H1 (cell line): ENCODE results near the gene PDLIM4. TPM values are rescaled to one million over a fixed set of nuclear protein-coding genes. Genes with fewer than 3 reads are reported as not detected.

ENCODE experiments used
- CTCF ChIA-PET: fragments of 300-600 bp; sonication (Branson Sonifier 250); formaldehyde crosslinking; loops from one replicate; lab custom pipeline; 2021; ENCODE audit not compliant: partially characterized antibody; lab: Charles Lee
- POLR2A ChIA-PET: fragments of 300-600 bp; sonication (Branson Sonifier 250); formaldehyde crosslinking; loops from one replicate; lab custom pipeline; 2021; ENCODE audit warnings: inconsistent platforms; ENCODE audit not compliant: partially characterized antibody; lab: Charles Lee
- DNase-seq, 2 experiments: peaks; one replicate each; pipeline versions ENCODE4 v3.0.0 to v3.0.0-alpha.2; 2010 to 2022; ENCODE audit warnings: low spot score in 2 of 2, low read depth in 1 of 2, mixed read lengths in 1 of 2
- FAIRE-seq: peaks from 2 replicates; lab custom pipeline; 2011; peaks lifted over from hg19 to GRCh38; lab: Jason Lieb, UNC
- H2AFZ ChIP-seq: 2 replicates; pipeline ENCODE4 v1.8.1; 2012; ENCODE audit warnings: low read length, inconsistent platforms
- H2AK5ac ChIP-seq: 2 replicates; pipeline ENCODE4 v1.6.1; 2013; ENCODE audit warnings: low read depth, low read length
- H2BK120ac ChIP-seq: replicated peaks from 2 replicates; pipeline ENCODE3; 2013; ENCODE audit warnings: low read depth, low read length, inconsistent platforms
- H2BK12ac ChIP-seq: 2 replicates; pipeline ENCODE4 v1.6.1; 2013; ENCODE audit warnings: low read depth, low read length
- H2BK15ac ChIP-seq: 2 replicates; pipeline ENCODE4 v1.6.1; 2013; ENCODE audit warnings: low read length
- H2BK20ac ChIP-seq: 2 replicates; pipeline ENCODE4 v1.6.1; 2013; ENCODE audit warnings: low read length
- H2BK5ac ChIP-seq: 2 replicates; pipeline ENCODE4 v1.6.1; 2013; ENCODE audit warnings: low read depth, low read length
- H3K14ac ChIP-seq: 2 replicates; pipeline ENCODE4 v1.6.1; 2013; ENCODE audit warnings: inconsistent platforms; ENCODE audit not compliant: insufficient read length
- H3K18ac ChIP-seq: 2 replicates; pipeline ENCODE4 v1.6.1; 2013; ENCODE audit warnings: low read length; ENCODE audit errors: extremely low read depth
- H3K23ac ChIP-seq: 2 replicates; pipeline ENCODE4 v1.6.1; 2013; ENCODE audit warnings: inconsistent platforms; ENCODE audit not compliant: insufficient read length
- H3K23me2 ChIP-seq: 2 replicates; pipeline ENCODE4 v1.6.1; 2013; ENCODE audit warnings: low read depth, low read length
- H3K27ac ChIP-seq: 2 replicates; pipeline ENCODE4 v1.6.1; 2011; ENCODE audit warnings: low read depth, low read length, inconsistent platforms
- H3K27me3 ChIP-seq, 4 experiments: replicated peaks in 1 of 4; 1 replicate in 1 of 4; 2 replicates in 3 of 4; pipeline versions ENCODE4 v1.6.1 to v1.8.1; 2011 to 2013; ENCODE audit warnings: low read length in 3 of 4, mild to moderate bottlenecking in 3 of 4, inconsistent platforms in 2 of 4, mixed read lengths in 2 of 4, moderate library complexity in 1 of 4; ENCODE audit not compliant: control insufficient read depth in 3 of 4, insufficient read depth in 3 of 4; ENCODE audit errors: extremely low read depth in 1 of 4
- H3K36me3 ChIP-seq, 4 experiments: 2 replicates each; pipeline versions ENCODE4 v1.6.1 to v1.8.1; 2011 to 2013; ENCODE audit warnings: mild to moderate bottlenecking in 4 of 4, low read length in 3 of 4, moderate library complexity in 2 of 4, control low read depth in 1 of 4, inconsistent platforms in 1 of 4; ENCODE audit not compliant: insufficient read depth in 4 of 4, control insufficient read depth in 2 of 4
- H3K4ac ChIP-seq: replicated peaks from 2 replicates; pipeline ENCODE3; 2013; ENCODE audit warnings: low read length, low read depth, mixed read lengths, inconsistent platforms; ENCODE audit not compliant: insufficient read length
- H3K4me1 ChIP-seq, 4 experiments: replicated peaks in 1 of 4; 1 replicate in 1 of 4; 2 replicates in 3 of 4; pipeline versions ENCODE4 v1.6.1 to v1.8.1; 2011 to 2013; ENCODE audit warnings: low read length in 3 of 4, inconsistent platforms in 2 of 4, mixed read lengths in 1 of 4; ENCODE audit not compliant: insufficient read depth in 4 of 4, control insufficient read depth in 3 of 4
- H3K4me2 ChIP-seq, 2 experiments: 2 replicates each; pipeline versions ENCODE4 v1.6.1 to v1.8.1; 2011 to 2013; ENCODE audit warnings: low read depth in 2 of 2, low read length in 2 of 2, control low read depth in 1 of 2, inconsistent platforms in 1 of 2, mild to moderate bottlenecking in 1 of 2; ENCODE audit not compliant: insufficient read depth in 1 of 2
- H3K4me3 ChIP-seq, 4 experiments: fragments of 200-600, 300-600 bp in 1 of 4; sonication (generic), shearing (Covaris generic), sonication (Bioruptor Twin) in 1 of 4; 2 replicates each; pipeline versions ENCODE4 v1.5.1 to v1.8.1; 2011 to 2016; ENCODE audit warnings: low read length in 4 of 4, low read depth in 3 of 4, control low read depth in 2 of 4, inconsistent platforms in 2 of 4, mild to moderate bottlenecking in 2 of 4, mixed read lengths in 1 of 4, moderate library complexity in 1 of 4; ENCODE audit not compliant: insufficient read depth in 2 of 4; ENCODE audit errors: extremely low read depth in 1 of 4
- H3K56ac ChIP-seq: replicated peaks from 2 replicates; pipeline ENCODE3; 2013; ENCODE audit warnings: low read depth, mild to moderate bottlenecking, mixed read lengths, low read length, inconsistent platforms; ENCODE audit not compliant: insufficient read length
- H3K79me1 ChIP-seq: 2 replicates; pipeline ENCODE4 v1.6.1; 2013; ENCODE audit warnings: low read depth, low read length, control low read depth
- H3K79me2 ChIP-seq, 2 experiments: 2 replicates each; pipeline versions ENCODE4 v1.6.1 to v1.8.1; 2012 to 2013; ENCODE audit warnings: low read length in 2 of 2, mild to moderate bottlenecking in 2 of 2, inconsistent platforms in 1 of 2; ENCODE audit not compliant: insufficient read depth in 2 of 2, control insufficient read depth in 1 of 2
- H3K9ac ChIP-seq, 4 experiments: replicated peaks in 1 of 4; 1 replicate in 1 of 4; 2 replicates in 3 of 4; pipeline versions ENCODE4 v1.6.1 to v1.8.1; 2011 to 2013; ENCODE audit warnings: low read depth in 3 of 4, low read length in 3 of 4, control low read depth in 2 of 4, mild to moderate bottlenecking in 2 of 4, moderate library complexity in 2 of 4, inconsistent platforms in 1 of 4; ENCODE audit errors: extremely low read depth in 1 of 4
- H3K9me3 ChIP-seq, 2 experiments: 2 replicates each; pipeline versions ENCODE4 v1.6.1 to v1.8.1; 2012 to 2013; ENCODE audit warnings: mild to moderate bottlenecking in 2 of 2, moderate library complexity in 2 of 2, control low read depth in 1 of 2, inconsistent platforms in 1 of 2, low read depth in 1 of 2, low read length in 1 of 2, mixed read lengths in 1 of 2; ENCODE audit not compliant: insufficient read depth in 2 of 2
- H4K20me1 ChIP-seq, 2 experiments: replicated peaks in 1 of 2; 2 replicates each; pipeline versions ENCODE3 to v1.8.1; 2011 to 2013; ENCODE audit warnings: inconsistent platforms in 2 of 2, low read length in 2 of 2, mild to moderate bottlenecking in 1 of 2; ENCODE audit not compliant: insufficient read depth in 2 of 2, control insufficient read depth in 1 of 2
- H4K5ac ChIP-seq: 2 replicates; pipeline ENCODE4 v1.6.1; 2013; ENCODE audit warnings: low read length, low read depth, mixed read lengths, inconsistent platforms; ENCODE audit not compliant: insufficient read length
- H4K8ac ChIP-seq: 2 replicates; pipeline ENCODE4 v1.8.0; 2013; ENCODE audit warnings: mild to moderate bottlenecking, moderate library complexity, low read length, inconsistent platforms; ENCODE audit not compliant: insufficient read depth; ENCODE audit errors: extremely low read depth
- H4K91ac ChIP-seq: replicated peaks from 2 replicates; pipeline ENCODE3; 2013; ENCODE audit warnings: low read length, mixed read lengths, inconsistent platforms; ENCODE audit not compliant: insufficient read length
- CTBP2 ChIP-seq: IDR thresholded peaks from 2 replicates; pipeline ENCODE4 v1.7.0; 2011; ENCODE audit warnings: borderline replicate concordance, mild to moderate bottlenecking, moderate library complexity, mixed read lengths, low read length; ENCODE audit not compliant: insufficient read depth, insufficient read length
- FOSL1 ChIP-seq: IDR thresholded peaks from 2 replicates; pipeline ENCODE4 v1.6.1; 2011; ENCODE audit warnings: mild to moderate bottlenecking, low read depth, low read length, moderate library complexity; ENCODE audit not compliant: insufficient read depth
- MAFK ChIP-seq: IDR thresholded peaks from 2 replicates; pipeline ENCODE4 v1.6.1; 2012; ENCODE audit warnings: low read depth, mild to moderate bottlenecking, improper control_type of control experiment, low read length
- RBBP5 ChIP-seq: IDR thresholded peaks from 2 replicates; pipeline ENCODE4 v1.7.1; 2012; ENCODE audit warnings: low read depth, mild to moderate bottlenecking, inconsistent platforms, low read length, moderate library complexity, borderline replicate concordance
- SAP30 ChIP-seq: fragments of 300-600 bp; sonication (generic); IDR thresholded peaks from 2 replicates; pipeline ENCODE4 v1.7.1; 2012; ENCODE audit warnings: low read length, moderate library complexity, mild to moderate bottlenecking, inconsistent platforms; ENCODE audit not compliant: insufficient read depth, insufficient replicate concordance
- SP4 ChIP-seq: IDR thresholded peaks from 2 replicates; pipeline ENCODE4 v1.6.1; 2012; ENCODE audit warnings: low read length, inconsistent platforms
- WGBS, 2 experiments: shearing (Covaris generic) in 1 of 2; methylation state at CpG; one replicate each; pipeline versions ENCODE4 v1.1.6 to v1.1.7; 2013 to 2015; ENCODE audit warnings: low lambda C conversion rate in 2 of 2, mixed read lengths in 2 of 2, inconsistent platforms in 1 of 2, low coverage in 1 of 2, missing lambda C conversion rate in 1 of 2; ENCODE audit not compliant: insufficient replicate concordance in 2 of 2, insufficient coverage in 1 of 2, insufficient read length in 1 of 2; ENCODE audit errors: extremely low coverage in 1 of 2, missing lambda C conversion rate in 1 of 2; 5-methylcytosine and 5-hydroxymethylcytosine counted together
- polyA plus RNA-seq, 7 experiments: library from polyadenylated mRNA; depleted of rRNA in 3 of 7; stranded (reverse) in 5 of 7; unstranded in 2 of 7; fragments of >200 nt in 5 of 7; fragments of 200-250 nt in 2 of 7; gene quantifications; 1 replicate in 5 of 7; 2 replicates in 1 of 7; 4 replicates in 1 of 7; pipeline versions ENCODE4 v1.2.1 to v1.2.3, GENCODE V29; 2011 to 2013; ENCODE audit warnings: missing spikeins in 2 of 7, mixed read lengths in 2 of 7
- total RNA-seq: library from RNA; stranded (reverse); fragmentation: NEBNext Ultra II Directional; extraction: Animal tissue kit (Norgen Biotek cat#: 25700); gene quantifications from 2 replicates; pipeline ENCODE4 v1.2.1, GENCODE V29; 2021

PDLIM4 gene
- total and polyA plus RNA-seq, 2 of the 8 experiments (the other 6 are each of a cell fraction or from before 2014, with no cell fraction given): 10.7 to 29.1 TPM

GRCh38 chr5:132266836-132267160 is 9.3 kb downstream of the PDLIM4 start:
- Histone ChIP-seq H3K27ac (no peak overlapping the region), H3K4me3 (no peak overlapping the region), H2BK15ac (no peak overlapping the region), H2AK5ac (no peak overlapping the region), H3K36me3 (no peaks in the 10 kb centered on the region), H3K18ac (no peak overlapping the region), H4K8ac (no peak overlapping the region), H2BK12ac (no peak overlapping the region), H3K23ac (no peak overlapping the region), H3K56ac (no peak overlapping the region), H2BK5ac (no peak overlapping the region), H3K4ac (no peak overlapping the region), H3K4me1 (peaks cover 0 to 2% (median 0%) of the 10 kb centered on the region in 4 experiments; a peak in 2 of 7 replicates), H3K9ac (no peak overlapping the region), H3K79me1 (no peaks in the 10 kb centered on the region), H2AFZ (no peak overlapping the region), H3K4me2 (no peak overlapping the region), H4K20me1 (no peaks in the 10 kb centered on the region), H3K14ac (no peak overlapping the region), H4K5ac (no peak overlapping the region), H4K91ac (no peak overlapping the region), H3K27me3 (no peaks in the 10 kb centered on the region), H2BK120ac (no peak overlapping the region), H3K9me3 (no peaks in the 10 kb centered on the region), H3K79me2 (no peaks in the 10 kb centered on the region), H3K23me2 (no peaks in the 10 kb centered on the region), H2BK20ac (no peak overlapping the region)
- ChIA-PET CTCF (interaction anchor here (1.7 to 4.1 kb wide), 2 partner anchors 29 to 73 kb away, joined by 3 to 16 read pairs; no protein-coding TSS in a partner anchor), POLR2A (interaction anchor here (1.8 kb wide), 1 partner anchor 9 kb away, joined by 5 read pairs; the partner anchor contains the start of gene PDLIM4)
- TF ChIP-seq FOSL1: no peak
- no peak for TF ChIP-seq MAFK
- TF ChIP-seq SAP30: no peak
- no peak for TF ChIP-seq RBBP5
- no peak for TF ChIP-seq CTBP2
- no peak for TF ChIP-seq SP4
- no peak for FAIRE-seq
- peak in 1 of 2 experiments; percentile 29 for DNase-seq
- WGBS, 2 experiments: 89% methylated on average over 1 of the region's 1 CpG; no CpG with 5 or more reads in 1 of the 2 experiments
